ENCODE data around the gene DOCK3. TPM values are rescaled to one million over a fixed set of nuclear protein-coding genes. Genes with fewer than 3 reads are reported as not detected.
A peak's percentile ranks its signal among the peaks of the same experiment; 100 is the strongest.

The DOCK3 gene
- total RNA-seq, 5 donors from 2014 or later (not counting 1 experiment from before 2014, with no cell fraction given) = 2.0 to 3.2 (median 2.6) TPM

DNA sequence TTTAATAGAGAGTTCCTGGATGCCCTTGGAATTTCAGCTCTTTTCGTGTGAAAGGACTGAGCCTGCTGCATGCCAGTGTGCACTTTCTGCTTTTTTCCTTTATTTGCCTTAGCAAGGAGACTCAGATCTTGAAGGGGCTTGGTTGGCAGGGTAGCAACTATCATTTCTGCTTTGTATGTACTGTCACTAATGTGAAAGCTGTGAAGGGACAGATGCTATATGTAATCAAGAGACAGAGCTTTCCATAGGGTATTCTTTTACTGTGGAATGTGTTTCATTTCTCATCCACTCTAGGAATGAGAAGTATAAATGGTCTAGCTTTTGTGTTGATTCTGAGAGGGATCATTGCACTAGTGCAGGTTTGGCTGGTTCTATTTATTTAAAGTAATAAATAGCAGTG, 377.8 kb downstream of the DOCK3 start:
- 100% methylated on average over 1 of the region's 1 CpG for WGBS (ENCODE audit: insufficient coverage)
- CTCF ChIA-PET = no interaction called here
- no peaks in the 10 kb centered on the region for H3K4me1 ChIP-seq (ENCODE audit: control insufficient read depth in 1 of 2, extremely low read depth in 1 of 2, insufficient read depth in 2 of 2, low read length in 2 of 2)
- no peaks in the 10 kb centered on the region for H3K9me3 Mint-ChIP-seq
- no peaks in the 10 kb centered on the region for H3K27me3 ChIP-seq (replicated peaks in 1 of 2; ENCODE audit: control insufficient read depth in 2 of 2, extremely low read depth in 1 of 2, insufficient read depth in 2 of 2, low read length in 1 of 2)
- H3K4me1 Mint-ChIP-seq = no peaks in the 10 kb centered on the region
- H3K27me3 Mint-ChIP-seq = no peaks in the 10 kb centered on the region
- DNase-seq = no peak
- H3K27ac Mint-ChIP-seq = no peak overlapping the region
- H3K4me3 ChIP-seq (ENCODE audit: control insufficient read depth in 1 of 2, extremely low read depth in 1 of 2, low read length in 1 of 2) = no peak overlapping the region
- no peak overlapping the region for H3K4me3 Mint-ChIP-seq
- no peak for ATAC-seq (replicated peaks in 1 of 4)
- POLR2A ChIA-PET = interaction anchor here in 1 of 2 donors (0.6 kb wide), 1 partner anchor 382 kb away, joined by 3 read pairs; no protein-coding TSS in a partner anchor
- no peak overlapping the region for H3K27ac ChIP-seq (ENCODE audit: low read length)
- no peaks in the 10 kb centered on the region for H3K9me3 ChIP-seq
- no peaks in the 10 kb centered on the region for H3K36me3 ChIP-seq (ENCODE audit: control insufficient read depth in 2 of 2, extremely low read depth in 1 of 2, insufficient read depth in 1 of 2, low read length in 1 of 2)
- H3K36me3 Mint-ChIP-seq = no peaks in the 10 kb centered on the region

DNA sequence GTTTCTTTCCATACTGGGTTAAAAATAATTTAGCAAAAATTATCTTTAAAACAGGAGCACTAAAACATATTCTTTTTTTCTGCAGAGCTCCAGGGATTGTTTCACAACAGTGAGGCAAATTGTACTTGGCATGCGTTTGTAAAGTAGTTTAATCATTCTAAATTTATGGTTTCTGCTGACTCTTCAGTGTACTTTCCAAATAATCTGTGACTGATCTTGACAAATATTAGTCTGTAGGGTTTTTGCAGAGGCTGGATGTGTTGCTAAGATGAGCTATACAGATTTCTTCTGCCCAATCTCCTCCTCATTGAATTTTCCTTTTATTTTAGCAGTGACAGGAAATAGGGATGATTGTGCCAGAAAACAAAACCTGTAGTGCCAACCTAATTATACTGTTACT, 382.4 kb downstream of the DOCK3 start:
- ATAC-seq (replicated peaks in 1 of 4) (no peak), DNase-seq (no peak)
- no CpG with 5 or more reads among the region's 1 CpG for WGBS (ENCODE audit: insufficient coverage)
- no peak overlapping the region for H3K4me3 Mint-ChIP-seq
- Histone ChIP-seq H3K4me1 (ENCODE audit: control insufficient read depth in 1 of 2, extremely low read depth in 1 of 2, insufficient read depth in 2 of 2, low read length in 2 of 2) (no peaks in the 10 kb centered on the region), H3K27ac (ENCODE audit: low read length) (no peak overlapping the region), H3K27me3 (replicated peaks in 1 of 2; ENCODE audit: control insufficient read depth in 2 of 2, extremely low read depth in 1 of 2, insufficient read depth in 2 of 2, low read length in 1 of 2) (no peaks in the 10 kb centered on the region), H3K4me3 (ENCODE audit: control insufficient read depth in 1 of 2, extremely low read depth in 1 of 2, low read length in 1 of 2) (no peak overlapping the region), H3K9me3 (no peaks in the 10 kb centered on the region), H3K36me3 (ENCODE audit: control insufficient read depth in 2 of 2, extremely low read depth in 1 of 2, insufficient read depth in 1 of 2, low read length in 1 of 2) (no peaks in the 10 kb centered on the region)
- H3K9me3 Mint-ChIP-seq = no peaks in the 10 kb centered on the region
- no peak overlapping the region for H3K27ac Mint-ChIP-seq
- ChIA-PET POLR2A (interaction anchor here in 1 of 2 donors (0.5 kb wide), 1 partner anchor 23 kb away, joined by 5 read pairs; no protein-coding TSS in a partner anchor), CTCF (no interaction called here)
- no peaks in the 10 kb centered on the region for H3K36me3 Mint-ChIP-seq
- peaks cover 0 to 3% of the 10 kb centered on the region in 2 donors for H3K27me3 Mint-ChIP-seq
- peaks cover 0 to 6% (median 0%) of the 10 kb centered on the region in 3 donors for H3K4me1 Mint-ChIP-seq

DNA sequence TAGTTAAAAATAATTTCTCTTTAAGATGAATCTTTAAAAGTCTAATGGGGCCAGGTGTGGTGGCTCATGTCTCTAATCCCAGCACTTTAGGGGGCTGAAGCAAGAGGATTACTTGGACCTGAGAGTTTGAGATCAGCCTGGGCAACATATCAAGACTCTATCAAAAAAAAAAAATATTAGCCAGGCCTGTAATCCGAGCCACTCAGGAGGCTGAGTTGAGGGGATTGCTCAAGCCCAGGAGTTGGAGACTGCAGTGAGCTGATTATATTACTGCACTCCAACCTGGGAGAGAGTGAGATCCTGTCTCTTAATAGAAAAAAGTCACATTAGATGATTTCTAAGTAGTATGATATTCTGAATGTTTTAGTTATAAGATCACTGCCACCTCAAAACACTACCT, 388.3 kb downstream of the DOCK3 start:
- ATAC-seq (replicated peaks in 1 of 4) = no peak
- Histone ChIP-seq H3K27ac (ENCODE audit: low read length) (no peak overlapping the region), H3K27me3 (replicated peaks in 1 of 2; ENCODE audit: control insufficient read depth in 2 of 2, extremely low read depth in 1 of 2, insufficient read depth in 2 of 2, low read length in 1 of 2) (no peaks in the 10 kb centered on the region), H3K4me1 (ENCODE audit: control insufficient read depth in 1 of 2, extremely low read depth in 1 of 2, insufficient read depth in 2 of 2, low read length in 2 of 2) (no peaks in the 10 kb centered on the region), H3K36me3 (ENCODE audit: control insufficient read depth in 2 of 2, extremely low read depth in 1 of 2, insufficient read depth in 1 of 2, low read length in 1 of 2) (no peaks in the 10 kb centered on the region), H3K9me3 (no peaks in the 10 kb centered on the region), H3K4me3 (ENCODE audit: control insufficient read depth in 1 of 2, extremely low read depth in 1 of 2, low read length in 1 of 2) (no peak overlapping the region)
- Mint-ChIP-seq H3K4me1 (peaks cover 0 to 6% (median 0%) of the 10 kb centered on the region in 3 donors), H3K27ac (no peak overlapping the region), H3K27me3 (peaks cover 3 to 10% of the 10 kb centered on the region in 2 donors), H3K36me3 (peaks cover 4% of the 10 kb centered on the region), H3K4me3 (no peak overlapping the region), H3K9me3 (no peaks in the 10 kb centered on the region)
- WGBS (ENCODE audit: insufficient coverage) = 80% methylated on average over 1 of the region's 1 CpG
- DNase-seq = no peak
- ChIA-PET CTCF (no interaction called here), POLR2A (interaction anchor here in 1 of 2 donors (0.5 kb wide), 1 partner anchor 61 kb away, joined by 6 read pairs; no protein-coding TSS in a partner anchor)

DNA sequence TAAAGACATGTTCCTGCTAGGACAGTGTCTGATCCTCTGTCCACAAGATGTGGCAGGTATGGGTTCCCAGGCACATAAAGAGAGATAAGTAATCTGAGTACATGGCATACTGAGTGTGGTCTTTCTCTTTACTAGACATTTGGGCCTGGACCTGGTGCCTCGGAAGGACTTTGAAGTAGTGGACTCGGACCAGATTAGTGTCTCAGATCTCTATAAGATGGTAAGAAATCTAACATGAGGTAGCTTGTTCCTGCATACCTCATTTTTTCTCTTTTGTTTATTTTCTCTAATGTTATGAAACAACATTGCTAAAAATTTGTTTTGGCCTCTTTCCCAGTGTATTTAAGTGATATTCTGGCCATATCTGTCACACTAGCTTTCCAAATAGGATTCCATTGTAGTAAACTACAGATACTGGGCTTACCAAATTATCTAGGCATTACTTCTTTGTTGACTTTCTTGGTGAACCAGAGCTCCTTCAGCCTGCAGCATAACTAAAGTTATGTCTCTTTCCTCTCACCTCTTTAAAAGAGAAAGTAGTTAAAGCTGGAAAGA, 400.6 kb downstream of the DOCK3 start:
- Histone ChIP-seq H3K36me3 (ENCODE audit: control insufficient read depth in 2 of 2, extremely low read depth in 1 of 2, insufficient read depth in 1 of 2, low read length in 1 of 2) (no peaks in the 10 kb centered on the region), H3K9me3 (no peaks in the 10 kb centered on the region), H3K27me3 (replicated peaks in 1 of 2; ENCODE audit: control insufficient read depth in 2 of 2, extremely low read depth in 1 of 2, insufficient read depth in 2 of 2, low read length in 1 of 2) (no peaks in the 10 kb centered on the region), H3K4me3 (ENCODE audit: control insufficient read depth in 1 of 2, extremely low read depth in 1 of 2, low read length in 1 of 2) (no peak overlapping the region), H3K27ac (ENCODE audit: low read length) (no peak overlapping the region), H3K4me1 (ENCODE audit: control insufficient read depth in 1 of 2, extremely low read depth in 1 of 2, insufficient read depth in 2 of 2, low read length in 2 of 2) (no peaks in the 10 kb centered on the region)
- no peak for ATAC-seq (replicated peaks in 1 of 4)
- Mint-ChIP-seq H3K36me3 (no peaks in the 10 kb centered on the region), H3K9me3 (no peaks in the 10 kb centered on the region), H3K27ac (no peak overlapping the region), H3K27me3 (no peaks in the 10 kb centered on the region), H3K4me3 (no peak overlapping the region), H3K4me1 (no peaks in the 10 kb centered on the region)
- DNase-seq = no peak
- POLR2A ChIA-PET = no interaction called here
- CTCF ChIA-PET = interaction anchor here in 1 of 2 donors (0.7 kb wide), 1 partner anchor 459 kb away, joined by 3 read pairs; no protein-coding TSS in a partner anchor
- no CpG with 5 or more reads among the region's 2 CpGs for WGBS (ENCODE audit: insufficient coverage)

DNA sequence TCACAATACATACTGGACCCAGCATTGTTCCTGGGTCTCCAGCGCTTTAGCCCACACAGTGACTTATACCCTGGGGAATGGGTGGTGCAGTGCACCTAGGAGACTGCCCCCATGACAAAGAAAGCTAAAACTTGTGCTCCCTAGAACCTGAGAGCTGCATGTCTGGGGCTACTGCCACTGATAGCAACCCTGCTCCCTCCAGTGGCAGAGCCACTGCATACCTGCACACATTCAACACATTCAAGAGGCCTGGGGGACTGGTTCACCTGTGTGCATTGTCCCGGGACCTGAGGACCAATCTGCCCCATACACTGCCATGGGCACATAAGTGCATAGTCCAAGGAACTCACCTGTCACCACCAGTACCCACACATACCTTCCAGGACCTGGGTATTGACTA, 407.6 kb downstream of the DOCK3 start:
- peaks cover 17% of the 10 kb centered on the region for H3K36me3 Mint-ChIP-seq
- no peak overlapping the region for H3K4me3 Mint-ChIP-seq
- POLR2A ChIA-PET = no interaction called here
- H3K27me3 ChIP-seq (replicated peaks in 1 of 2; ENCODE audit: control insufficient read depth in 2 of 2, extremely low read depth in 1 of 2, insufficient read depth in 2 of 2, low read length in 1 of 2) = no peaks in the 10 kb centered on the region
- CTCF ChIA-PET = no interaction called here
- no peaks in the 10 kb centered on the region for H3K36me3 ChIP-seq (ENCODE audit: control insufficient read depth in 2 of 2, extremely low read depth in 1 of 2, insufficient read depth in 1 of 2, low read length in 1 of 2)
- H3K27me3 Mint-ChIP-seq = no peaks in the 10 kb centered on the region
- 77% methylated on average over 2 of the region's 2 CpGs for WGBS (ENCODE audit: insufficient coverage)
- H3K4me1 ChIP-seq (ENCODE audit: control insufficient read depth in 1 of 2, extremely low read depth in 1 of 2, insufficient read depth in 2 of 2, low read length in 2 of 2) = no peaks in the 10 kb centered on the region
- ATAC-seq (replicated peaks in 1 of 4) (no peak), DNase-seq (peak in 2 of 35 experiments; percentile 0 to 14)
- no peak overlapping the region for H3K27ac Mint-ChIP-seq
- no peak overlapping the region for H3K4me3 ChIP-seq (ENCODE audit: control insufficient read depth in 1 of 2, extremely low read depth in 1 of 2, low read length in 1 of 2)
- H3K9me3 Mint-ChIP-seq = peaks cover 24 to 36% (median 34%) of the 10 kb centered on the region in 3 donors
- no peak overlapping the region for H3K27ac ChIP-seq (ENCODE audit: low read length)
- peaks cover 3% of the 10 kb centered on the region for H3K9me3 ChIP-seq
- no peaks in the 10 kb centered on the region for H3K4me1 Mint-ChIP-seq

DNA sequence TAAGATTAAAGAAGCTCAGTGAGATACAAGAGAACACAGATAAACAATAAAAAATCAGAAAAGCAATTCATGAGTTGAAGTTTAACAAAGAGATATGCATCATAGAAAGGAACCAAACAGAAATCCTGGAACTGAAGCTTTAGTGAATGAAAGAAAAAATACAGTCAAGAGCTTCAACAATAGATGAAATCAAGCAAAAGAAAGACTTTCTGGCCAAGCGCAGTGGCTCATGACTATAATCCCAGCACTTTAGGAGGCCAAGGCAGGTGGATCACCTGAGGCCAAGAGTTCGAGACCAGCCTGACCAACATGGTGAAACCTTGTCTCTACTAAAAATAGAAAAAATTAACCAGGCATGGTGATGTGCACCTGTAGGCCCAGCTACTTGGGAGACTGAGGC, 408.8 kb downstream of the DOCK3 start:
- POLR2A ChIA-PET = no interaction called here
- Histone ChIP-seq H3K9me3 (peaks cover 3% of the 10 kb centered on the region), H3K27ac (ENCODE audit: low read length) (no peak overlapping the region), H3K36me3 (ENCODE audit: control insufficient read depth in 2 of 2, extremely low read depth in 1 of 2, insufficient read depth in 1 of 2, low read length in 1 of 2) (no peaks in the 10 kb centered on the region), H3K4me1 (ENCODE audit: control insufficient read depth in 1 of 2, extremely low read depth in 1 of 2, insufficient read depth in 2 of 2, low read length in 2 of 2) (no peaks in the 10 kb centered on the region), H3K4me3 (ENCODE audit: control insufficient read depth in 1 of 2, extremely low read depth in 1 of 2, low read length in 1 of 2) (no peak overlapping the region), H3K27me3 (replicated peaks in 1 of 2; ENCODE audit: control insufficient read depth in 2 of 2, extremely low read depth in 1 of 2, insufficient read depth in 2 of 2, low read length in 1 of 2) (no peaks in the 10 kb centered on the region)
- ATAC-seq (replicated peaks in 1 of 4) (no peak), DNase-seq (no peak)
- no peak overlapping the region for H3K27ac Mint-ChIP-seq
- H3K4me3 Mint-ChIP-seq = no peak overlapping the region
- H3K4me1 Mint-ChIP-seq = no peaks in the 10 kb centered on the region
- WGBS (ENCODE audit: insufficient coverage) = 100% methylated on average over 1 of the region's 2 CpGs
- peaks cover 17% of the 10 kb centered on the region for H3K36me3 Mint-ChIP-seq
- CTCF ChIA-PET = no interaction called here
- peaks cover 24 to 36% (median 34%) of the 10 kb centered on the region in 3 donors for H3K9me3 Mint-ChIP-seq
- no peaks in the 10 kb centered on the region for H3K27me3 Mint-ChIP-seq
